HepG2 (cell line): Measurements from ENCODE around the gene PPP1R14D. TPM values are rescaled to one million over a fixed set of nuclear protein-coding genes. Genes with fewer than 3 reads are reported as not detected.

Experiments used
- ATAC-seq: fragments of 200-7000 bp; cut with Tn5 transposase; 3 replicates; pipeline ENCODE4 v1.9.1; 2020; ENCODE audit warnings: mild to moderate bottlenecking, moderate library complexity
- BruUV-seq: library from RNA; stranded (reverse); fragments of 400-500 nt; replicated peaks from 2 replicates; lab custom pipeline; 2021; lab: Mats Ljungman, UMichigan
- CTCF ChIA-PET: fragments of 300-600 bp; formaldehyde crosslinking; extraction: SDS; loops from one replicate; lab custom pipeline; 2021; ENCODE audit warnings: low total read pairs, inconsistent platforms, low intra/inter-chr PET ratio; lab: Yijun Ruan, JAX
- POLR2A ChIA-PET: fragments of 350-600 bp; sonication (Branson Sonifier 250); formaldehyde crosslinking; loops from one replicate; lab custom pipeline; 2020; ENCODE audit warnings: antibody characterized with exemption, inconsistent platforms; lab: Yijun Ruan, JAX
- DNase-seq: peaks from one replicate; pipeline ENCODE4 v3.0.0-alpha.2; 2015; ENCODE audit warnings: low spot score
- FAIRE-seq: peaks from 3 replicates; lab custom pipeline; 2011; peaks lifted over from hg19 to GRCh38; lab: Jason Lieb, UNC
- H2AFZ ChIP-seq: one replicate; pipeline ENCODE4 v1.6.1; 2011; ENCODE audit warnings: low read length, inconsistent platforms
- H3K27ac ChIP-seq: fragments of 300-600 bp; 3 replicates; pipeline ENCODE4 v1.8.0; 2011; ENCODE audit warnings: mixed run types, mild to moderate bottlenecking, mixed read lengths, low read length, inconsistent platforms; ENCODE audit not compliant: insufficient read depth; ENCODE audit errors: extremely low read length
- H3K27me3 ChIP-seq, 2 experiments: fragments of 200-600 bp in 1 of 2; 2 replicates in 1 of 2; 3 replicates in 1 of 2; pipeline versions ENCODE4 v1.6.0 to v1.8.0; 2011; ENCODE audit warnings: low read length in 2 of 2, mild to moderate bottlenecking in 2 of 2, moderate library complexity in 2 of 2, inconsistent platforms in 1 of 2; ENCODE audit not compliant: insufficient read depth in 2 of 2, control insufficient read depth in 1 of 2
- H3K36me3 ChIP-seq, 2 experiments: fragments of 200-600 bp in 1 of 2; replicated peaks in 1 of 2; 2 replicates in 1 of 2; 3 replicates in 1 of 2; pipeline versions ENCODE4 v1.5.1 to v1.8.0; 2011; ENCODE audit warnings: low read length in 2 of 2, inconsistent platforms in 1 of 2; ENCODE audit not compliant: insufficient read depth in 2 of 2, control insufficient read depth in 1 of 2
- H3K4me1 ChIP-seq: 2 replicates; pipeline ENCODE4 v1.5.1; 2012; ENCODE audit warnings: low read length, inconsistent platforms; ENCODE audit not compliant: insufficient read depth
- H3K4me2 ChIP-seq: 2 replicates; pipeline ENCODE4 v1.6.0; 2011; ENCODE audit warnings: low read depth, low read length, inconsistent platforms
- H3K4me3 ChIP-seq, 3 experiments: fragments of 200-600 bp in 1 of 3; sonication (generic), shearing (Covaris generic) in 1 of 3; replicated peaks in 1 of 3; 2 replicates each; pipeline ENCODE4 v1.5.1; 2011 to 2016; ENCODE audit warnings: low read length in 3 of 3, inconsistent platforms in 2 of 3, low read depth in 2 of 3, mild to moderate bottlenecking in 2 of 3, control low read depth in 1 of 3, mixed read lengths in 1 of 3; ENCODE audit not compliant: insufficient read depth in 1 of 3
- H3K79me2 ChIP-seq: one replicate; pipeline ENCODE4 v1.6.1; 2011; ENCODE audit warnings: low read length, inconsistent platforms; ENCODE audit not compliant: insufficient read depth
- H3K9ac ChIP-seq: 2 replicates; pipeline ENCODE4 v1.6.0; 2011; ENCODE audit warnings: mild to moderate bottlenecking, low read depth, low read length, inconsistent platforms; ENCODE audit not compliant: insufficient read depth
- H3K9me3 ChIP-seq: 2 replicates; pipeline ENCODE4 v1.5.1; 2012; ENCODE audit warnings: mild to moderate bottlenecking, low read length
- H4K20me1 ChIP-seq: 2 replicates; pipeline ENCODE4 v1.6.0; 2011; ENCODE audit warnings: inconsistent platforms, mild to moderate bottlenecking, low read length, moderate library complexity; ENCODE audit not compliant: insufficient read depth
- GLI4 ChIP-seq: sonication (generic); formaldehyde crosslinking; IDR thresholded peaks from 2 replicates; pipeline ENCODE4 v1.5.1; 2020; ENCODE audit warnings: missing genetic modification reagents, mild to moderate bottlenecking, moderate library complexity, borderline replicate concordance
- HCFC1 ChIP-seq: fragments of 150-350 bp; IDR thresholded peaks from 2 replicates; pipeline ENCODE4 v1.6.1; 2014; ENCODE audit warnings: low read depth, low read length
- KAT7 ChIP-seq: IDR thresholded peaks from 2 replicates; pipeline ENCODE4 v1.6.1; 2018; ENCODE audit warnings: borderline replicate concordance, missing compliant biosample characterization
- SMARCC2 ChIP-seq: fragments of 450-650 bp; IDR thresholded peaks from 2 replicates; pipeline ENCODE4 v1.6.1; 2017; ENCODE audit warnings: antibody characterized with exemption, mild to moderate bottlenecking
- SNAPC2 ChIP-seq: sonication (generic); formaldehyde crosslinking; IDR thresholded peaks from 2 replicates; pipeline ENCODE4 v1.8.1; 2022; ENCODE audit warnings: mild to moderate bottlenecking, missing genetic modification reagents
- TMF1 ChIP-seq: sonication (generic); formaldehyde crosslinking; IDR thresholded peaks from 2 replicates; pipeline ENCODE4 v1.8.1; 2022; ENCODE audit warnings: low read depth, missing genetic modification reagents
- ZNF136 ChIP-seq: sonication (generic); formaldehyde crosslinking; IDR thresholded peaks from 2 replicates; pipeline ENCODE4 v1.8.1; 2022; ENCODE audit warnings: low read depth, mild to moderate bottlenecking, moderate library complexity, missing genetic modification reagents
- ZNF557 ChIP-seq: sonication (generic); formaldehyde crosslinking; IDR thresholded peaks from 2 replicates; pipeline ENCODE4 v1.4.0; 2020; ENCODE audit warnings: missing genetic modification reagents
- ZNF563 ChIP-seq: sonication (generic); formaldehyde crosslinking; IDR thresholded peaks from 2 replicates; pipeline ENCODE4 v1.8.0; 2022; ENCODE audit warnings: mild to moderate bottlenecking, moderate library complexity, missing genetic modification reagents
- ZNF564 ChIP-seq: sonication (generic); formaldehyde crosslinking; IDR thresholded peaks from 2 replicates; pipeline ENCODE4 v1.8.1; 2023; ENCODE audit warnings: mild to moderate bottlenecking, missing genetic modification reagents
- ZNF674 ChIP-seq: sonication (generic); formaldehyde crosslinking; IDR thresholded peaks from 2 replicates; pipeline ENCODE4 v1.5.0; 2020; ENCODE audit warnings: low read depth, mild to moderate bottlenecking, missing genetic modification reagents
- ZNF782 ChIP-seq: sonication (generic); formaldehyde crosslinking; IDR thresholded peaks from 2 replicates; pipeline ENCODE4 v1.4.0; 2020; ENCODE audit warnings: missing genetic modification reagents, mild to moderate bottlenecking, borderline replicate concordance
- ZNF850 ChIP-seq: sonication (generic); formaldehyde crosslinking; conservative IDR thresholded peaks from 2 replicates; pipeline ENCODE4 v1.9.0; 2021; ENCODE audit warnings: mild to moderate bottlenecking, missing genetic modification reagents
- WGBS: methylation state at CpG from one replicate; pipeline ENCODE4 v1.1.6; 2017; ENCODE audit warnings: low lambda C conversion rate; 5-methylcytosine and 5-hydroxymethylcytosine counted together
- in situ Hi-C: cut with HindIII; loops from 2 replicates; pipeline ENCODE4 v1.10.0; 2017; ENCODE audit warnings: low pct_unique_long_range_greater_than_20kb; ENCODE audit not compliant: extremely low pct_ligation_motif_present
- intact Hi-C: fragments of 100-400 bp; cut with micrococcal nuclease; formaldehyde crosslinking; loops from one replicate; pipeline ENCODE4 v1.10.0; 2022; ENCODE audit not compliant: unreplicated experiment
- polyA plus RNA-seq, 8 experiments: library from polyadenylated mRNA; depleted of rRNA in 3 of 8; stranded (reverse) in 7 of 8; unstranded in 1 of 8; fragments of >200 nt; fragmentation: Illumina TruSeq in 4 of 8; extraction: Trizol in 4 of 8; gene quantifications; 2 replicates each; pipeline versions ENCODE4 v1.2.1 to v1.2.3, GENCODE V29; 2011 to 2016; ENCODE audit warnings: low read depth in 4 of 8, missing spikeins in 1 of 8, mixed read lengths in 1 of 8; ENCODE audit not compliant: insufficient read depth in 1 of 8
- total RNA-seq, 5 experiments: library from RNA; depleted of rRNA; stranded (reverse); fragments of >200 nt; fragmentation: Illumina TruSeq; extraction: Trizol; gene quantifications; 2 replicates each; pipeline ENCODE4 v1.2.3, GENCODE V29; 2016; ENCODE audit warnings: low read depth in 1 of 5
- TF ChIP-seq, protein P1 (sequence below): sonication (generic); formaldehyde crosslinking; IDR thresholded peaks from 2 replicates; pipeline ENCODE4 v1.4.0; 2020; ENCODE audit warnings: mild to moderate bottlenecking, missing genetic modification reagents
- TF ChIP-seq, protein P2 (sequence below): sonication (generic); formaldehyde crosslinking; IDR thresholded peaks from 2 replicates; pipeline ENCODE4 v1.4.0; 2020; ENCODE audit warnings: missing genetic modification reagents

The PPP1R14D gene
- total and polyA plus RNA-seq, 2 of the 13 experiments (the other 11 are each of a cell fraction or from before 2014, with no cell fraction given), result 0.53 to 0.55 TPM

DNA sequence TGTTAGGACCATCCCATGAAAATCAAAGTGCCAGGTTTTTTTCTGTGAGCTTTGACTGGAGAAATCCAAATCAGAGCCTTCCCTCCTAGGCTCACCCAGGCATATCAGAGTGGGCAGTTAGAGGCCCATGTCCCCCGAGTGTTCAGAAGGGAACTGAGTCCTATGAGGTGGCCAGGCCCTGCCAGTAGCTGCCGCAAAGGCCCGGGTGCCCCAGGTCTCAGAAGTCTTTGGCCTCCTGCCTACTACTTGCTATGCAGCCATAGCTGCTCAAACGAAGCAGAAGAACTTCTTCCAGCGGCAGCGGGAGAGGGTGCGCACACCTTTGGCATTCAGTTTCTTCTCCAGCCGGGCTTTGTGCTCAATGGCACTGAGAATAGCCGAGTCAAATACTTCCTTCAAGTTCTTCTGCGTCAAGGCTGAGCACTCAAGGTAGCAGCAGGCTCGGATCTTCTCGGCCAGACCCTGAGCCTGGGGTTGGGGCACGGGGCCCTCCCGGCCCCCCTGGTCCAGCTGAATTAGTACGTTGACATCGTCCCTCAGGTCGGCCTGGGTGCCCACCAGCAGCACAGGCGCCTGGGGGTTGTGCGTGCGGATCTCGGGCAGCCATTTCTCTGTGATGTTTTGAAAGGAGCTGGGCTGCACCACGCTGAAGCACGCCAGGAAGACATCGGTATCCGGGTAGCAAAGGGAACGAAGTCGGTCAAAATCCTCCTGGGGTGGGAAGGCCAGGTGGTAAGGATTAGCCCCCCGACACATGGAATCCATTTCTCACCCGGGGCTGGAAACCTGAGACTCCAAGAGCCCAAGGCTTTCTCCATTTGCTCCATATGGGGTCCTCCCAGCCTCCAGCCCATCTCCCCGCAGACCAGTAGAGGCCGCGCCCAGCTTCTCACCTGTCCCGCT is 44.5 kb upstream of the PPP1R14D start:
- peak overlapping the region; percentile 82 for H3K4me2 ChIP-seq
- DNase-seq (no peak), ATAC-seq (no peak), FAIRE-seq (no peak)
- no peak overlapping the region for H3K9ac ChIP-seq
- intact Hi-C loops (no loop called here), in situ Hi-C loops (no loop called here)
- WGBS, result 52% methylated on average over 15 of the region's 33 CpGs
- no peaks in the 10 kb centered on the region for H4K20me1 ChIP-seq
- BruUV-seq, result no TSS peak
- H3K36me3 ChIP-seq, result no peaks in the 10 kb centered on the region
- H3K4me1 ChIP-seq, result peaks cover 25% of the 10 kb centered on the region
- H3K79me2 ChIP-seq, result no peaks in the 10 kb centered on the region
- TF ChIP-seq ZNF557, result no peak
- TF ChIP-seq, protein P1, sequence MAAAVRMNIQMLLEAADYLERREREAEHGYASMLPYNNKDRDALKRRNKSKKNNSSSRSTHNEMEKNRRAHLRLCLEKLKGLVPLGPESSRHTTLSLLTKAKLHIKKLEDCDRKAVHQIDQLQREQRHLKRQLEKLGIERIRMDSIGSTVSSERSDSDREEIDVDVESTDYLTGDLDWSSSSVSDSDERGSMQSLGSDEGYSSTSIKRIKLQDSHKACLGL, result 0 out of 2 replicates have a peak, but pooled peaks have one; percentile 6
- 0 out of 2 replicates have a peak, but pooled peaks have one; percentile 47 for TF ChIP-seq ZNF564 (CRISPR knock-in tag)
- no peak overlapping the region for H2AFZ ChIP-seq
- ChIA-PET POLR2A (interaction anchor here (0.6 to 1.5 kb wide), 5 partner anchors 14 to 68 kb away, joined by 3 to 5 read pairs (median 4); partner anchors contain the start of genes DNAJC17 and ZFYVE19), CTCF (interaction anchor here (1.1 kb wide), 1 partner anchor 14 kb away, joined by 3 read pairs; no protein-coding TSS in a partner anchor)
- H3K9me3 ChIP-seq, result no peaks in the 10 kb centered on the region
- H3K4me3 ChIP-seq, result peak overlapping the region; percentile 53 to 75 (median 62); a peak in 4 of 6 replicates
- no peak overlapping the region for H3K27ac ChIP-seq
- H3K27me3 ChIP-seq, result peaks cover 0 to 27% of the 10 kb centered on the region in 2 experiments; a peak in 2 of 5 replicates

DNA sequence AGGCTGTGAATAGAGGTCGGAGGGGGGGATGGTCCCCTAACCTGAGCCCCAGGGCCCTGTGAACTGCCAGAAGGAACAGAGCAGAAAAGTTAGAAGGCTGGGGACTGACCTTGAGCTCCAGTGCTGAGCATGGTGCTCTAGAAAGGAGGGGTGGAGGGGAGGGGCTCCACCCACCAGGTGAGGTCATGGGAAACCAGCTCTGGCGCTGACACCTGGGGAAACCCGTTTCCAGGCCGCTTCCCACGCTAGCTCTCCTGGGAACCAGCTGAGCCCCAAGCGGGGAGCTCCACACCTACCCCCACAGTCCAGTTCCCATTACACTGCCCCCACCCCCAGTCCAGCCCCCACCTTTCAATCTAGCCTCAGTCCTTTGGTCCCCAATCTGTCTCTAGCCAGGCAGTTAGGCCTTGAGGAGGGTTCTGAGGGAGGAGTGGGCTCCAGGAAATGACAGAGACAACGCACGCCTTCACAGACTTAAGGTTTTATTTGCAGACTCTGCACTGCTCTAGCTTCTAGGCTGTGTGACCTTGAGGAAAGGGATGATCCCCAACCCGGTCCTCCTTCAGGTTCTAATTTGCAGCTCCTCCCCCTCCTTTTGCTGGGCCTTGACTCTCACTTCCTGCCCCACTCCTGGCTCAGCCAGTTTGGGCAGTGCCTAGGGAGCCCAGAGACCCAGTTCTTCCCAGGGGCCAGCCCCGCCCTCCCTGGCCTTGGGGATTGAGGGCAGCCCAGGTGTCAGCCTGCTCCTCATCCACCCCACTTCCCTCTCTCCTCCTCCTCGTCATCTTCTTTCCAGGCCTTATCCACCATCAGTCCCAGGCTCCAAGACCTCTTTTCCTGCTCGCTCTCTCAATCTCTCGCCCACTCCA is 43.5 kb upstream of the PPP1R14D start:
- peaks cover 25% of the 10 kb centered on the region for H3K4me1 ChIP-seq
- in situ Hi-C loops, result no loop called here
- H3K9me3 ChIP-seq, result no peaks in the 10 kb centered on the region
- H3K9ac ChIP-seq, result no peak overlapping the region
- no TSS peak for BruUV-seq
- 38% methylated on average over 13 of the region's 13 CpGs for WGBS
- H3K4me3 ChIP-seq, result no peak overlapping the region
- H3K79me2 ChIP-seq, result no peaks in the 10 kb centered on the region
- no peak for DNase-seq
- no peak overlapping the region for H3K4me2 ChIP-seq
- intact Hi-C loops, result no loop called here
- CTCF ChIA-PET, result no interaction called here
- POLR2A ChIA-PET, result no interaction called here
- H4K20me1 ChIP-seq, result no peaks in the 10 kb centered on the region
- no peak overlapping the region for H3K27ac ChIP-seq
- H2AFZ ChIP-seq, result no peak overlapping the region
- no peaks in the 10 kb centered on the region for H3K36me3 ChIP-seq
- ATAC-seq, result no peak
- FAIRE-seq, result no peak
- peaks cover 0 to 27% of the 10 kb centered on the region in 2 experiments; a peak in 2 of 5 replicates for H3K27me3 ChIP-seq
- TF ChIP-seq ZNF850 (CRISPR knock-in tag), result no peak
- no peak for TF ChIP-seq TMF1
- TF ChIP-seq ZNF563, result no peak
- no peak for TF ChIP-seq SNAPC2 (CRISPR knock-in tag)
- TF ChIP-seq, protein P2, sequence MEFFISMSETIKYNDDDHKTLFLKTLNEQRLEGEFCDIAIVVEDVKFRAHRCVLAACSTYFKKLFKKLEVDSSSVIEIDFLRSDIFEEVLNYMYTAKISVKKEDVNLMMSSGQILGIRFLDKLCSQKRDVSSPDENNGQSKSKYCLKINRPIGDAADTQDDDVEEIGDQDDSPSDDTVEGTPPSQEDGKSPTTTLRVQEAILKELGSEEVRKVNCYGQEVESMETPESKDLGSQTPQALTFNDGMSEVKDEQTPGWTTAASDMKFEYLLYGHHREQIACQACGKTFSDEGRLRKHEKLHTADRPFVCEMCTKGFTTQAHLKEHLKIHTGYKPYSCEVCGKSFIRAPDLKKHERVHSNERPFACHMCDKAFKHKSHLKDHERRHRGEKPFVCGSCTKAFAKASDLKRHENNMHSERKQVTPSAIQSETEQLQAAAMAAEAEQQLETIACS (CRISPR knock-in tag), result no peak
- TF ChIP-seq KAT7, result no peak
- no peak for TF ChIP-seq ZNF136 (CRISPR knock-in tag)
- no peak for TF ChIP-seq ZNF674 (CRISPR knock-in tag)
- no peak for TF ChIP-seq ZNF782 (CRISPR knock-in tag)
- no peak for TF ChIP-seq GLI4 (CRISPR knock-in tag)
- no peak for TF ChIP-seq SMARCC2
- TF ChIP-seq HCFC1, result no peak
